ENCODE results near the gene HUNK. TPM values are rescaled to one million over a fixed set of nuclear protein-coding genes. Genes with fewer than 3 reads are reported as not detected.
"Not testable (repeated sequence)": the region's sequence is repeated elsewhere in the genome, so short reads cannot be mapped to it uniquely, and the experiment has no call there.

HUNK gene
- total RNA-seq, 1 experiment from 2014 or later: not detected

DNA sequence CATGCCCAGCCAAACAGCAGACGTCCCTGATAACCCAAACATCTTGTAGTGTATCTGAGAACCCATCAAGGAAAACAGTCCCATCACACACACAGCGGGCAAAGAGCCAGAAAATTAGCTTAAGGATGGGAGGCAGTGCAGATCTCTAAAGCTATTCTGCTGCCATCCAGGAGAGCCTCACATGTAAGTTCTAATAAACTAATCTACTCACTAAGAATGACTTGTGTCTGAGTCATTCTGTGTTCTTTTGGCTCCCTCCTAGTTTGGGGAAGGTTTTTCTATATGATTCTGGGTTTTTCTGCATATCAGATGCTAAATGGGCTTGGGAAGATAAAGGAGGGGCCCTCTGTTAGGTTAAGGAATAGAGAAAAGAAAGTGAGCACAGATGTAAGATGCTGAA, 162.8 kb downstream of the HUNK start:
- Mint-ChIP-seq H3K4me3 (ENCODE audit: unreplicated experiment) (no peak overlapping the region), H3K9me3 (ENCODE audit: unreplicated experiment) (peaks cover 6% of the 10 kb centered on the region), H3K27me3 (ENCODE audit: insufficient read depth, unreplicated experiment) (peaks cover 23% of the 10 kb centered on the region), H3K4me1 (ENCODE audit: insufficient read depth, unreplicated experiment) (no peaks in the 10 kb centered on the region), H3K27ac (ENCODE audit: low read depth, unreplicated experiment) (no peak overlapping the region), H3K36me3 (ENCODE audit: insufficient read depth, unreplicated experiment) (no peaks in the 10 kb centered on the region)
- POLR2A ChIA-PET: no interaction called here
- intact Hi-C loops (cut with micrococcal nuclease): no loop called here
- BruUV-seq (replicated peaks): no TSS peak
- CTCF ChIA-PET: no interaction called here
- no peak for DNase-seq (ENCODE audit: unreplicated experiment)
- TF ChIP-seq, protein P1, sequence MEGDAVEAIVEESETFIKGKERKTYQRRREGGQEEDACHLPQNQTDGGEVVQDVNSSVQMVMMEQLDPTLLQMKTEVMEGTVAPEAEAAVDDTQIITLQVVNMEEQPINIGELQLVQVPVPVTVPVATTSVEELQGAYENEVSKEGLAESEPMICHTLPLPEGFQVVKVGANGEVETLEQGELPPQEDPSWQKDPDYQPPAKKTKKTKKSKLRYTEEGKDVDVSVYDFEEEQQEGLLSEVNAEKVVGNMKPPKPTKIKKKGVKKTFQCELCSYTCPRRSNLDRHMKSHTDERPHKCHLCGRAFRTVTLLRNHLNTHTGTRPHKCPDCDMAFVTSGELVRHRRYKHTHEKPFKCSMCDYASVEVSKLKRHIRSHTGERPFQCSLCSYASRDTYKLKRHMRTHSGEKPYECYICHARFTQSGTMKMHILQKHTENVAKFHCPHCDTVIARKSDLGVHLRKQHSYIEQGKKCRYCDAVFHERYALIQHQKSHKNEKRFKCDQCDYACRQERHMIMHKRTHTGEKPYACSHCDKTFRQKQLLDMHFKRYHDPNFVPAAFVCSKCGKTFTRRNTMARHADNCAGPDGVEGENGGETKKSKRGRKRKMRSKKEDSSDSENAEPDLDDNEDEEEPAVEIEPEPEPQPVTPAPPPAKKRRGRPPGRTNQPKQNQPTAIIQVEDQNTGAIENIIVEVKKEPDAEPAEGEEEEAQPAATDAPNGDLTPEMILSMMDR (IDR thresholded peaks at IDR 0.05; ENCODE audit: unreplicated experiment): no peak

DNA sequence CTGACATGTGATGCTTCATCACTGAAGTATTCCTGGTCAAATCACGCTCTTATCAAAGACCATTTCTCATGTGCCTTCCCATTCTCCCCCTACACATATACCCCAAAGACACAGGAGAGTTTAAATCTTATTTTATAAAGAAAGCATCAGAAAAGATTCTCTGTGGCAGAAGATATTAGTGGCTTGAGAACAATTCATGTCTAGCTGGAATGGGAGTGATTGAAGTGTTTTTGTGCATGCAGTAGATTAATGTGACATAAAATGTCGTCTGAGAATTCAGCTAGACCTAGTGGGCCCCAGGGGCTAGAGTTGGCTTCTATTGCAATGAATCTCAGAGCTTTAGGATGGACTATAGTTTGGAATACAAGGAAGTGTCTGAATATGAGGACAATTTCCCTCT, 163.9 kb downstream of the HUNK start:
- DNase-seq (ENCODE audit: unreplicated experiment): no peak
- Mint-ChIP-seq H3K36me3 (ENCODE audit: insufficient read depth, unreplicated experiment) (no peaks in the 10 kb centered on the region), H3K27ac (ENCODE audit: low read depth, unreplicated experiment) (no peak overlapping the region), H3K27me3 (ENCODE audit: insufficient read depth, unreplicated experiment) (peaks cover 35% of the 10 kb centered on the region), H3K4me1 (ENCODE audit: insufficient read depth, unreplicated experiment) (no peaks in the 10 kb centered on the region), H3K9me3 (ENCODE audit: unreplicated experiment) (peaks cover 5% of the 10 kb centered on the region), H3K4me3 (ENCODE audit: unreplicated experiment) (no peak overlapping the region)
- BruUV-seq (replicated peaks): no TSS peak
- ChIA-PET CTCF (interaction anchor here (0.6 kb wide), 1 partner anchor 11 kb away, joined by 3 read pairs; no protein-coding TSS in a partner anchor), POLR2A (no interaction called here)
- intact Hi-C loops (cut with micrococcal nuclease): no loop called here
- TF ChIP-seq, protein P1 (IDR thresholded peaks at IDR 0.05; ENCODE audit: unreplicated experiment): no peak

DNA sequence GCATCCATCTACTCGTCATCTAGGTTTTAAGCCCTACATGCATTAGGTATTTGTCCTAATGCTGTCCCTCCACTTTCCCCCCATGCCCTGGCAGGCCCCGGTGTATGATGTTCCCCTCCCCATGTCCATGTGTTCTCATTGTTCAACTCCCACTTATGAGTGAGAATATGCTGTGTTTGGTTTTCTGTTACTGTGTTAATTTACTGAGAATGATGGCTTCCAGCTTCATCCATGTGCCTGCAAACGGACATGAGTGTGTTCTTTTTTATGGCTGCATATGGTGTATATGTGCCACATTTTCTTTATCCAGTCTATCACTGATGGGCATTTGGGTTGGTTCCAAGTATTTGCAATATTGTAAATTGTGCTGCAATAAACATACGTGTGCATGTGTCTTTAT, 165.9 kb downstream of the HUNK start:
- H3K4me3 Mint-ChIP-seq (ENCODE audit: unreplicated experiment); H3K36me3 Mint-ChIP-seq (ENCODE audit: insufficient read depth, unreplicated experiment); H3K27ac Mint-ChIP-seq (ENCODE audit: low read depth, unreplicated experiment); POLR2A ChIA-PET; H3K4me1 Mint-ChIP-seq (ENCODE audit: insufficient read depth, unreplicated experiment); CTCF ChIA-PET; DNase-seq (ENCODE audit: unreplicated experiment); BruUV-seq (replicated peaks); intact Hi-C loops (cut with micrococcal nuclease): not testable (repeated sequence)
- peaks cover 16% of the 10 kb centered on the region for H3K9me3 Mint-ChIP-seq (ENCODE audit: unreplicated experiment)
- H3K27me3 Mint-ChIP-seq (ENCODE audit: insufficient read depth, unreplicated experiment): peaks cover 35% of the 10 kb centered on the region

DNA sequence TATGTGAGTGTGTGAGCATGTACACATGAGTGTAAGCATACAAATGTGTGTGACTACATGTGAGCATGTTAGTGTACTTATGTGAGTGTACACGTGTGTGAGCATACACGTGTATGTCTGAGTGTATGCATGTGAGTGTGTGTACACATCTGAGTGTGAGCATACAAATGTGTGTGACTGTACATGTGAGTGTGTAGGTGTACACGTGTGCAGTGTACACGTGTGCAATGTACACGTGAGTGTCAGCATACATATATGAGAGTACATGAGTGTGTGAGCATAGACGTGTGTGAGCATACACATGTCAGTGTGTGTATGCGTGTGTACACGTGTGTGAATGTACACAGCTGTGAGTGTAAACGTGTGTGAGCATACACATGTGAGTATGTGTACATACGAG, 170.6 kb downstream of the HUNK start:
- peaks cover 24% of the 10 kb centered on the region for H3K27me3 Mint-ChIP-seq (ENCODE audit: insufficient read depth, unreplicated experiment)
- H3K4me1 Mint-ChIP-seq (ENCODE audit: insufficient read depth, unreplicated experiment): no peaks in the 10 kb centered on the region
- no peak for DNase-seq (ENCODE audit: unreplicated experiment)
- ChIA-PET CTCF (no interaction called here), POLR2A (no interaction called here)
- BruUV-seq (replicated peaks): no TSS peak
- no peak overlapping the region for H3K27ac Mint-ChIP-seq (ENCODE audit: low read depth, unreplicated experiment)
- intact Hi-C loops (cut with micrococcal nuclease): no loop called here
- no peak overlapping the region for H3K4me3 Mint-ChIP-seq (ENCODE audit: unreplicated experiment)
- peaks cover 16% of the 10 kb centered on the region for H3K9me3 Mint-ChIP-seq (ENCODE audit: unreplicated experiment)
- H3K36me3 Mint-ChIP-seq (ENCODE audit: insufficient read depth, unreplicated experiment): no peaks in the 10 kb centered on the region
- TF ChIP-seq, protein P1 (IDR thresholded peaks at IDR 0.05; ENCODE audit: unreplicated experiment): no peak
